CD8-positive, alpha-beta memory T cell (primary cell): ENCODE data around the gene PRPF40A. TPM values are rescaled to one million over a fixed set of nuclear protein-coding genes. Genes with fewer than 3 reads are reported as not detected.

ENCODE experiments used
- CTCF ChIA-PET: fragments of 350-600 bp; sonication (Branson Sonifier 250); formaldehyde crosslinking; loops from one replicate; lab custom pipeline; 2021; ENCODE audit warnings: antibody characterized with exemption; lab: Charles Lee
- POLR2A ChIA-PET: fragments of 350-600 bp; sonication (Branson Sonifier 250); formaldehyde crosslinking; loops from one replicate; lab custom pipeline; 2021; ENCODE audit warnings: antibody characterized with exemption; lab: Charles Lee
- DNase-seq, 5 donors: peaks; one replicate each; pipeline versions ENCODE4 v3.0.0 to v3.0.0-alpha.2; 2020 to 2022; ENCODE audit warnings: mixed read lengths in 1 of 5
- H3K27ac ChIP-seq: one replicate; pipeline ENCODE4 v1.7.0; 2013; ENCODE audit warnings: low read depth, mild to moderate bottlenecking, low read length, moderate library complexity
- H3K27me3 ChIP-seq: 2 replicates; pipeline ENCODE4 v1.7.0; 2013; ENCODE audit warnings: low read length, mild to moderate bottlenecking; ENCODE audit not compliant: insufficient read depth, poor library complexity, severe bottlenecking
- H3K36me3 ChIP-seq: 2 replicates; pipeline ENCODE4 v1.7.0; 2013; ENCODE audit warnings: mild to moderate bottlenecking, low read length, moderate library complexity; ENCODE audit not compliant: insufficient read depth
- H3K4me1 ChIP-seq: 2 replicates; pipeline ENCODE4 v1.7.0; 2013; ENCODE audit warnings: mild to moderate bottlenecking, low read length, moderate library complexity; ENCODE audit not compliant: insufficient read depth
- H3K4me3 ChIP-seq: 2 replicates; pipeline ENCODE4 v1.7.0; 2013; ENCODE audit warnings: mild to moderate bottlenecking, low read length
- H3K9me3 ChIP-seq: 2 replicates; pipeline ENCODE4 v1.7.0; 2013; ENCODE audit warnings: mild to moderate bottlenecking, low read length
- H3K27ac Mint-ChIP-seq, 8 donors: one replicate each; pipeline ENCODE4 v1.8.0; 2020 to 2021; ENCODE audit warnings: mixed read lengths in 8 of 8, mild to moderate bottlenecking in 6 of 8, inconsistent platforms in 3 of 8, moderate library complexity in 3 of 8
- H3K27me3 Mint-ChIP-seq, 2 donors: one replicate each; pipeline ENCODE4 v1.8.0; 2020 to 2021; ENCODE audit warnings: mixed read lengths in 2 of 2, mild to moderate bottlenecking in 1 of 2, moderate library complexity in 1 of 2
- H3K36me3 Mint-ChIP-seq, 3 donors: one replicate each; pipeline ENCODE4 v1.8.0; 2020 to 2021; ENCODE audit warnings: mixed read lengths in 3 of 3, inconsistent platforms in 1 of 3, mild to moderate bottlenecking in 1 of 3
- H3K4me1 Mint-ChIP-seq, 3 donors: one replicate each; pipeline ENCODE4 v1.8.0; 2020 to 2021; ENCODE audit warnings: mixed read lengths in 3 of 3, inconsistent platforms in 1 of 3, mild to moderate bottlenecking in 1 of 3
- H3K4me3 Mint-ChIP-seq, 7 donors: one replicate each; pipeline ENCODE4 v1.8.0; 2020 to 2021; ENCODE audit warnings: mixed read lengths in 7 of 7, mild to moderate bottlenecking in 6 of 7, moderate library complexity in 4 of 7, inconsistent platforms in 2 of 7
- H3K9me3 Mint-ChIP-seq, 5 donors: one replicate each; pipeline ENCODE4 v1.8.0; 2020 to 2022; ENCODE audit warnings: mixed read lengths in 5 of 5, mild to moderate bottlenecking in 3 of 5, moderate library complexity in 2 of 5, inconsistent platforms in 1 of 5
- polyA plus RNA-seq: library from polyadenylated mRNA; unstranded; fragments of 300-500 nt; fragmentation: Illumina TruSeq; gene quantifications from one replicate; pipeline ENCODE4 v1.2.3, GENCODE V29; 2021
- total RNA-seq, 2 experiments: library from RNA; stranded (reverse); gene quantifications; one replicate each; pipeline ENCODE4 v1.2.3, GENCODE V29; 2021

Gene PRPF40A
- total and polyA plus RNA-seq, 3 experiments from 2014 or later = 136 to 146 (median 138) TPM

- H3K9me3 ChIP-seq = no peaks in the 10 kb centered on the region
- H3K36me3 ChIP-seq = no peaks in the 10 kb centered on the region
- no peak overlapping the region for H3K4me3 ChIP-seq
- Mint-ChIP-seq H3K36me3 (peaks cover 0 to 2% (median 0%) of the 10 kb centered on the region in 3 donors), H3K9me3 (no peaks in the 10 kb centered on the region), H3K4me3 (no peak overlapping the region), H3K27me3 (peaks cover 6 to 39% of the 10 kb centered on the region in 2 donors), H3K4me1 (no peaks in the 10 kb centered on the region), H3K27ac (no peak overlapping the region)
- no peak for DNase-seq
- H3K4me1 ChIP-seq = no peaks in the 10 kb centered on the region
- CTCF ChIA-PET = no interaction called here
- no peak overlapping the region for H3K27ac ChIP-seq
- POLR2A ChIA-PET = no interaction called here
- H3K27me3 ChIP-seq = no peaks in the 10 kb centered on the region
Observed at GRCh38 chr2:152623775-152624174, 93.5 kb downstream of the PRPF40A start.

- Histone ChIP-seq H3K27me3 (no peaks in the 10 kb centered on the region), H3K4me3 (no peak overlapping the region), H3K9me3 (no peaks in the 10 kb centered on the region), H3K36me3 (no peaks in the 10 kb centered on the region), H3K4me1 (no peaks in the 10 kb centered on the region), H3K27ac (no peak overlapping the region)
- H3K4me3 Mint-ChIP-seq = no peak overlapping the region
- ChIA-PET POLR2A (no interaction called here), CTCF (no interaction called here)
- H3K9me3 Mint-ChIP-seq = no peaks in the 10 kb centered on the region
- H3K4me1 Mint-ChIP-seq = no peaks in the 10 kb centered on the region
- H3K27ac Mint-ChIP-seq = no peak overlapping the region
- H3K36me3 Mint-ChIP-seq = peaks cover 0 to 2% (median 0%) of the 10 kb centered on the region in 3 donors
- no peak for DNase-seq
- peaks cover 7 to 39% of the 10 kb centered on the region in 2 donors for H3K27me3 Mint-ChIP-seq
Observed at GRCh38 chr2:152623076-152623740, 94.1 kb downstream of the PRPF40A start.

DNA sequence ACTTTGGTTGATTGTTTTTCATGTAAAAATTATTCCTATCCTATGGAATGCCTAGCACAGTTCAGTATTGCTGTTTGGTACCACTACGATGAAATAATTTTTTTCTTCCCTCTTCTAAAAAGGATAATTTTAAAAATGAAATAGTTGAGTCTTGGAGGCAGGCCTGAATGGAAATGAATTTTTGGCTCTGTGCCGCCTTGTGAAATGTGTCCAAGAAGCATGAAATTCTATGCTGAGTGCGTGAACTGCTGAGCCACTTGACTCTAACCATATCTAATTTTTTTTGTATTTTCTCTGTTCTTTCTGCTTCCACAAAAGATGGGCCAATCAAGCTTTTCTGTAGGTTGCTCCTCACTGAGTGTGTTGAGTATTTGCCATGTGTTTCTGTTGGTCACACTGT lies 95.0 kb downstream of the PRPF40A start:
- CTCF ChIA-PET = no interaction called here
- peaks cover 7 to 39% of the 10 kb centered on the region in 2 donors for H3K27me3 Mint-ChIP-seq

GRCh38 chr2:152620985-152621384 lies 96.3 kb downstream of the PRPF40A start:
- ChIA-PET CTCF (interaction anchor here (1.0 kb wide), 1 partner anchor 10 kb away, joined by 6 read pairs; no protein-coding TSS in a partner anchor), POLR2A (no interaction called here)
- peaks cover 0 to 2% (median 0%) of the 10 kb centered on the region in 3 donors for H3K36me3 Mint-ChIP-seq
- H3K4me1 ChIP-seq = no peaks in the 10 kb centered on the region
- peaks cover 8 to 33% of the 10 kb centered on the region in 2 donors for H3K27me3 Mint-ChIP-seq
- H3K4me3 Mint-ChIP-seq = no peak overlapping the region
- H3K27ac Mint-ChIP-seq = no peak overlapping the region
- H3K27me3 ChIP-seq = no peaks in the 10 kb centered on the region
- no peaks in the 10 kb centered on the region for H3K9me3 ChIP-seq
- H3K36me3 ChIP-seq = no peaks in the 10 kb centered on the region
- no peaks in the 10 kb centered on the region for H3K4me1 Mint-ChIP-seq
- no peak for DNase-seq
- H3K9me3 Mint-ChIP-seq = no peaks in the 10 kb centered on the region
- no peak overlapping the region for H3K27ac ChIP-seq
- no peak overlapping the region for H3K4me3 ChIP-seq

More for the DNA sequence above, 95.0 kb downstream of the PRPF40A start:
- no peaks in the 10 kb centered on the region for H3K4me1 ChIP-seq
- no peak overlapping the region for H3K27ac ChIP-seq
- H3K36me3 ChIP-seq = no peaks in the 10 kb centered on the region
- POLR2A ChIA-PET = no interaction called here
- no peaks in the 10 kb centered on the region for H3K9me3 Mint-ChIP-seq
- no peak overlapping the region for H3K4me3 Mint-ChIP-seq
- no peak for DNase-seq
- H3K27me3 ChIP-seq = no peaks in the 10 kb centered on the region
- H3K9me3 ChIP-seq = no peaks in the 10 kb centered on the region
- H3K4me1 Mint-ChIP-seq = no peaks in the 10 kb centered on the region
- H3K4me3 ChIP-seq = no peak overlapping the region
- H3K27ac Mint-ChIP-seq = no peak overlapping the region
- H3K36me3 Mint-ChIP-seq = peaks cover 0 to 2% (median 0%) of the 10 kb centered on the region in 3 donors

DNA sequence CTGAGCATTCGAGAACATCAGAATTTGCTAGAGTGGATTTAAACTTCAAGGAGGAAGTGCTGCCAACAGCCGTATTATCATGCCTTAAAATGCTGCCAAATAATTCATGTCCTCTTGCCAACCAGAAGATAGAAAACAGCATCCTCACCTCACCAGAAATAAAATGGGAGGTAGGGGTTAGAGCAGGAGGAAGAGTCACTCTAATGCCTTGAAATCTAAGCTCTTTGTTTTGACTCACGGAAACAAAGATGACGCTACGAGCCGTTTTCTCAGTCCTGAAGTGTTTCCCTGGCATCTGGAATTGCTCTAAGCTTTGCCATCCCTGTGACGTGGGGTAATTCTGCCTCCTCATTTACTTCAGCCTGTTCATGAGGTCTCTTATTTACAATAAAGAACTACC lies 97.1 kb downstream of the PRPF40A start:
- Histone ChIP-seq H3K4me3 (no peak overlapping the region), H3K27me3 (no peaks in the 10 kb centered on the region), H3K36me3 (no peaks in the 10 kb centered on the region), H3K9me3 (no peaks in the 10 kb centered on the region), H3K27ac (no peak overlapping the region), H3K4me1 (no peaks in the 10 kb centered on the region)
- Mint-ChIP-seq H3K4me3 (no peak overlapping the region), H3K9me3 (no peaks in the 10 kb centered on the region), H3K4me1 (no peaks in the 10 kb centered on the region), H3K27ac (no peak overlapping the region), H3K27me3 (peaks cover 8 to 27% of the 10 kb centered on the region in 2 donors), H3K36me3 (no peaks in the 10 kb centered on the region)
- ChIA-PET CTCF (no interaction called here), POLR2A (no interaction called here)
- DNase-seq = no peak

DNA sequence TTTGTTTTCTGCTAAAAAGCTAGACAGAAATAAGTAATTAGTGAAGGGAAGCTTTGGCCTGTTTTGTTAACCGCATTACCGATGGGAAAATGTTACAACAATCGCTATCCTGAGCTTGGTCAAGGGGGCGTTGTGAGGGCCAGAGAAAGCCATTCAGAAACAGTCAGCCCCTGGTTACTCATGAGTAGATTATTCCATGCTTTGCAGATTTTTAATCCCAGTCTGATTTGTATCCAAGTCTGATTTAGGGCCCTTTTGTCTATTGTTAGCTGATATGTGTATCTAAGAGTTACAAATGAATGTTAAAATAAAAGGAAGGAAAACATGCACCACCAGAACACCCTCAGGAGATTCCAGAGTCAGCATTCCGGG lies 99.1 kb downstream of the PRPF40A start:
- Mint-ChIP-seq H3K4me3 (no peak overlapping the region), H3K27ac (no peak overlapping the region), H3K36me3 (no peaks in the 10 kb centered on the region), H3K9me3 (no peaks in the 10 kb centered on the region), H3K27me3 (peaks cover 8 to 21% of the 10 kb centered on the region in 2 donors), H3K4me1 (no peaks in the 10 kb centered on the region)
- no peaks in the 10 kb centered on the region for H3K9me3 ChIP-seq
- H3K4me3 ChIP-seq = no peak overlapping the region
- DNase-seq = no peak
- no peaks in the 10 kb centered on the region for H3K4me1 ChIP-seq
- ChIA-PET POLR2A (no interaction called here), CTCF (no interaction called here)
- H3K36me3 ChIP-seq = no peaks in the 10 kb centered on the region
- H3K27me3 ChIP-seq = no peaks in the 10 kb centered on the region
- no peak overlapping the region for H3K27ac ChIP-seq

- H3K27ac Mint-ChIP-seq = no peak overlapping the region
- peaks cover 0 to 5% (median 3%) of the 10 kb centered on the region in 3 donors for H3K4me1 Mint-ChIP-seq
- Histone ChIP-seq H3K4me1 (no peaks in the 10 kb centered on the region), H3K4me3 (no peak overlapping the region), H3K27ac (no peak overlapping the region), H3K27me3 (no peaks in the 10 kb centered on the region), H3K36me3 (no peaks in the 10 kb centered on the region), H3K9me3 (no peaks in the 10 kb centered on the region)
- H3K27me3 Mint-ChIP-seq = peaks cover 7 to 24% of the 10 kb centered on the region in 2 donors
- no peak for DNase-seq
- CTCF ChIA-PET = no interaction called here
- H3K9me3 Mint-ChIP-seq = no peaks in the 10 kb centered on the region
- H3K4me3 Mint-ChIP-seq = no peak overlapping the region
- POLR2A ChIA-PET = no interaction called here
- no peaks in the 10 kb centered on the region for H3K36me3 Mint-ChIP-seq
Observed at GRCh38 chr2:152617456-152618192, 99.6 kb downstream of the PRPF40A start.

DNA sequence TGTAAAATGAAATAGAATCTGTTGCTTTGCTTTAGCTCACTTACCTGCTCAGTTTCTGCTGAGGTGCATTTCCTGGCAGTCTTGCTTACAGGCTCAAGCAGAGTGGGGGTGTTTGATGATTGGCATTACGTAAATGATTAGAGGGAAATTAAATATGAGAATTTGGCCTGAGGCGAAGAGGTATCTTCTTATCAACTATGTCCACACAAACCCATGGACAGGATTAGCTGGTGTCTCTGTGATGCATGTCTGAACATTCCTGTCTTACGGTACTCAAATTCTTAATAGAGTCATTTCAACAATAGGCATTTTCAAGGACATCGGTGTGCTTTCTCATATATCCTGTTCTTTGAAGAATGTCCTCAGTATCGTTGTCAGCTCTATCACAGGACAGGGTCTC lies 102.1 kb downstream of the PRPF40A start:
- Histone ChIP-seq H3K4me1 (peaks cover 7% of the 10 kb centered on the region), H3K36me3 (no peaks in the 10 kb centered on the region), H3K4me3 (no peak overlapping the region), H3K27ac (no peak overlapping the region), H3K27me3 (no peaks in the 10 kb centered on the region), H3K9me3 (no peaks in the 10 kb centered on the region)
- Mint-ChIP-seq H3K27me3 (peaks cover 5 to 13% of the 10 kb centered on the region in 2 donors), H3K27ac (no peak overlapping the region), H3K36me3 (no peaks in the 10 kb centered on the region), H3K4me3 (no peak overlapping the region), H3K4me1 (peaks cover 8 to 15% (median 11%) of the 10 kb centered on the region in 3 donors), H3K9me3 (no peaks in the 10 kb centered on the region)
- ChIA-PET POLR2A (no interaction called here), CTCF (no interaction called here)
- no peak for DNase-seq
